ENCODE data around the gene CFAP157. TPM values are rescaled to one million over a fixed set of nuclear protein-coding genes. Genes with fewer than 3 reads are reported as not detected.

Gene CFAP157
- polyA plus RNA-seq, 1 of the 3 experiments (the other 2 are of a cell fraction), result 0.25 TPM

DNA sequence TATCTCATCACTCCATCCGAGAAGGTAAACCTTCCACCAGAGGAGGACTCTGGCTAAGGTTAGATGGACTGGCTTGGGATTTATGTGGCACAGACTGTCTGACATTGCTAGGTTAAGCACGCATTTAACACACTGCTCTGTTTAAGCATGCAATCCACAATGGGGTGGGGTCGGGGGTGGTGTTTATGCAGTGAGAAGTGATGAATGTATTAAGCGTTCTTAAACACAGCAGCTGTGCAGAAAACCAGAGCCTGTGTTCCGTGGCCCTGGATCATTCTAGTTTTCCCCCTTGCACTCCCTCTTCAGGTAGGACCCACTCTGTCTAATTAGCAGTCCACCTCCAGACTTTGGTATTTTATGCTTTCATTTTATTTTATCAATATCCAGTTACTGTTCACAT is 48.4 kb upstream of the CFAP157 start:
- Histone ChIP-seq H3K4me2 (no peak overlapping the region), H4K20me1 (ENCODE audit: insufficient read depth) (no peaks in the 10 kb centered on the region), H3K9me2 (no peaks in the 10 kb centered on the region), H3K36me3 (replicated peaks in 1 of 2; ENCODE audit: control insufficient read depth in 1 of 2, insufficient read depth in 2 of 2, low read length in 1 of 2) (peaks cover 17 to 44% of the 10 kb centered on the region in 2 experiments), H3K27ac (ENCODE audit: low read depth in 2 of 2, low read length in 1 of 2) (no peak overlapping the region), H3K9me3 (no peaks in the 10 kb centered on the region), H3K9ac (no peak overlapping the region), H3K4me3 (ENCODE audit: low read depth in 2 of 2, low read length in 1 of 2) (no peak overlapping the region), H3K79me2 (ENCODE audit: insufficient read depth) (no peaks in the 10 kb centered on the region), H3K27me3 (ENCODE audit: insufficient read depth) (no peaks in the 10 kb centered on the region), H3K4me1 (ENCODE audit: control insufficient read depth in 1 of 2, insufficient read depth in 2 of 2, low read depth in 1 of 2, low read length in 1 of 2) (peaks cover 0 to 23% of the 10 kb centered on the region in 2 experiments; a peak in 2 of 4 replicates), H2AFZ (ENCODE audit: low read depth) (no peak overlapping the region), H3F3A (replicated peaks; ENCODE audit: insufficient read depth) (no peaks in the 10 kb centered on the region)
- TF ChIP-seq, protein P1, sequence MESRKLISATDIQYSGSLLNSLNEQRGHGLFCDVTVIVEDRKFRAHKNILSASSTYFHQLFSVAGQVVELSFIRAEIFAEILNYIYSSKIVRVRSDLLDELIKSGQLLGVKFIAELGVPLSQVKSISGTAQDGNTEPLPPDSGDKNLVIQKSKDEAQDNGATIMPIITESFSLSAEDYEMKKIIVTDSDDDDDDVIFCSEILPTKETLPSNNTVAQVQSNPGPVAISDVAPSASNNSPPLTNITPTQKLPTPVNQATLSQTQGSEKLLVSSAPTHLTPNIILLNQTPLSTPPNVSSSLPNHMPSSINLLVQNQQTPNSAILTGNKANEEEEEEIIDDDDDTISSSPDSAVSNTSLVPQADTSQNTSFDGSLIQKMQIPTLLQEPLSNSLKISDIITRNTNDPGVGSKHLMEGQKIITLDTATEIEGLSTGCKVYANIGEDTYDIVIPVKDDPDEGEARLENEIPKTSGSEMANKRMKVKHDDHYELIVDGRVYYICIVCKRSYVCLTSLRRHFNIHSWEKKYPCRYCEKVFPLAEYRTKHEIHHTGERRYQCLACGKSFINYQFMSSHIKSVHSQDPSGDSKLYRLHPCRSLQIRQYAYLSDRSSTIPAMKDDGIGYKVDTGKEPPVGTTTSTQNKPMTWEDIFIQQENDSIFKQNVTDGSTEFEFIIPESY (IDR thresholded peaks at IDR 0.05; ENCODE audit: borderline replicate concordance, low read depth), result no peak
- no peak for TF ChIP-seq JUND (IDR thresholded peaks at IDR 0.05)
- TF ChIP-seq NFIC (IDR thresholded peaks at IDR 0.05; ENCODE audit: borderline replicate concordance), result no peak
- TF ChIP-seq NRF1 (IDR thresholded peaks at IDR 0.05; ENCODE audit: low read depth, low read length), result no peak
- TF ChIP-seq RXRA (IDR thresholded peaks at IDR 0.05; ENCODE audit: borderline replicate concordance, low read depth), result no peak
- TF ChIP-seq, protein P2, sequence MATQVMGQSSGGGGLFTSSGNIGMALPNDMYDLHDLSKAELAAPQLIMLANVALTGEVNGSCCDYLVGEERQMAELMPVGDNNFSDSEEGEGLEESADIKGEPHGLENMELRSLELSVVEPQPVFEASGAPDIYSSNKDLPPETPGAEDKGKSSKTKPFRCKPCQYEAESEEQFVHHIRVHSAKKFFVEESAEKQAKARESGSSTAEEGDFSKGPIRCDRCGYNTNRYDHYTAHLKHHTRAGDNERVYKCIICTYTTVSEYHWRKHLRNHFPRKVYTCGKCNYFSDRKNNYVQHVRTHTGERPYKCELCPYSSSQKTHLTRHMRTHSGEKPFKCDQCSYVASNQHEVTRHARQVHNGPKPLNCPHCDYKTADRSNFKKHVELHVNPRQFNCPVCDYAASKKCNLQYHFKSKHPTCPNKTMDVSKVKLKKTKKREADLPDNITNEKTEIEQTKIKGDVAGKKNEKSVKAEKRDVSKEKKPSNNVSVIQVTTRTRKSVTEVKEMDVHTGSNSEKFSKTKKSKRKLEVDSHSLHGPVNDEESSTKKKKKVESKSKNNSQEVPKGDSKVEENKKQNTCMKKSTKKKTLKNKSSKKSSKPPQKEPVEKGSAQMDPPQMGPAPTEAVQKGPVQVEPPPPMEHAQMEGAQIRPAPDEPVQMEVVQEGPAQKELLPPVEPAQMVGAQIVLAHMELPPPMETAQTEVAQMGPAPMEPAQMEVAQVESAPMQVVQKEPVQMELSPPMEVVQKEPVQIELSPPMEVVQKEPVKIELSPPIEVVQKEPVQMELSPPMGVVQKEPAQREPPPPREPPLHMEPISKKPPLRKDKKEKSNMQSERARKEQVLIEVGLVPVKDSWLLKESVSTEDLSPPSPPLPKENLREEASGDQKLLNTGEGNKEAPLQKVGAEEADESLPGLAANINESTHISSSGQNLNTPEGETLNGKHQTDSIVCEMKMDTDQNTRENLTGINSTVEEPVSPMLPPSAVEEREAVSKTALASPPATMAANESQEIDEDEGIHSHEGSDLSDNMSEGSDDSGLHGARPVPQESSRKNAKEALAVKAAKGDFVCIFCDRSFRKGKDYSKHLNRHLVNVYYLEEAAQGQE (IDR thresholded peaks at IDR 0.05; ENCODE audit: low read depth, low read length), result no peak
- TF ChIP-seq SIN3A (IDR thresholded peaks at IDR 0.05; ENCODE audit: borderline replicate concordance, low read depth, low read length), result no peak
- TF ChIP-seq YY1 (IDR thresholded peaks at IDR 0.05; ENCODE audit: low read depth), result no peak
- TF ChIP-seq, protein P3, sequence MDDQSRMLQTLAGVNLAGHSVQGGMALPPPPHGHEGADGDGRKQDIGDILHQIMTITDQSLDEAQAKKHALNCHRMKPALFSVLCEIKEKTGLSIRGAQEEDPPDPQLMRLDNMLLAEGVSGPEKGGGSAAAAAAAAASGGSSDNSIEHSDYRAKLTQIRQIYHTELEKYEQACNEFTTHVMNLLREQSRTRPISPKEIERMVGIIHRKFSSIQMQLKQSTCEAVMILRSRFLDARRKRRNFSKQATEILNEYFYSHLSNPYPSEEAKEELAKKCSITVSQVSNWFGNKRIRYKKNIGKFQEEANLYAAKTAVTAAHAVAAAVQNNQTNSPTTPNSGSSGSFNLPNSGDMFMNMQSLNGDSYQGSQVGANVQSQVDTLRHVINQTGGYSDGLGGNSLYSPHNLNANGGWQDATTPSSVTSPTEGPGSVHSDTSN (IDR thresholded peaks at IDR 0.05), result no peak
- ChIA-PET CTCF (no interaction called here), POLR2A (no interaction called here)
- WGBS (ENCODE audit: low lambda C conversion rate), result 99% methylated on average over 5 of the region's 5 CpGs
- no peak for DNase-seq
